Vagina (tissue), 2 donors: ENCODE data around the gene CLEC7A. TPM values are rescaled to one million over a fixed set of nuclear protein-coding genes. Genes with fewer than 3 reads are reported as not detected.

Experiments
- DNase-seq, 2 donors: peaks; one replicate each; pipeline ENCODE4 v3.0.0-alpha.2; 2017; ENCODE audit errors: extremely low spot score in 2 of 2
- H3K27ac ChIP-seq: fragments of 200-600 bp; sonication (generic); one replicate; pipeline ENCODE4 v1.5.1; 2019
- H3K27me3 ChIP-seq: fragments of 200-600 bp; sonication (generic); one replicate; pipeline ENCODE4 v1.5.1; 2019
- H3K36me3 ChIP-seq, 2 donors: fragments of 200-600 bp; sonication (generic); one replicate each; pipeline ENCODE4 v1.5.1; 2017 to 2019
- H3K4me1 ChIP-seq: fragments of 200-600 bp; sonication (generic); one replicate; pipeline ENCODE4 v1.5.1; 2019
- H3K4me3 ChIP-seq, 2 donors: fragments of 200-600 bp; sonication (generic); 1 replicate in 1 of 2; 2 replicates in 1 of 2; pipeline ENCODE4 v1.5.1; 2016 to 2019
- H3K9me3 ChIP-seq: fragments of 200-600 bp; sonication (generic); one replicate; pipeline ENCODE4 v1.5.1; 2019
- CTCF ChIP-seq, 3 experiments: fragments of 450-650 bp in 2 of 3; fragments of 200-600 bp in 1 of 3; sonication (generic) in 1 of 3; IDR thresholded peaks; one replicate each; pipeline ENCODE4 v1.5.1; 2017 to 2019; ENCODE audit warnings: antibody characterized with exemption in 3 of 3, mild to moderate bottlenecking in 2 of 3, moderate library complexity in 2 of 3
- POLR2A ChIP-seq, 2 donors: fragments of 450-650 bp; IDR thresholded peaks; one replicate each; pipeline ENCODE4 v1.6.1; 2017; ENCODE audit warnings: antibody characterized with exemption in 2 of 2, mild to moderate bottlenecking in 2 of 2, moderate library complexity in 2 of 2
- POLR2AphosphoS5 ChIP-seq, 2 donors: sonication (generic); formaldehyde crosslinking; IDR thresholded peaks; one replicate each; pipeline ENCODE4 v1.9.0; 2017; ENCODE audit warnings: antibody characterized with exemption in 2 of 2, mild to moderate bottlenecking in 2 of 2, low read depth in 1 of 2; ENCODE audit not compliant: insufficient read depth in 1 of 2
- intact Hi-C: fragments of 100-400 bp; cut with DNase I; formaldehyde crosslinking; loops from one replicate; pipeline ENCODE4 v1.15.1; 2023
- total RNA-seq: library from RNA; depleted of rRNA; stranded (reverse); fragments of >200 nt; gene quantifications from one replicate; pipeline ENCODE4 v1.2.3, GENCODE V29; 2016

CLEC7A gene
- total RNA-seq, 1 donor from 2014 or later: 7.9 TPM

GRCh38 chr12:10088955-10089900 lies 40.8 kb downstream of the CLEC7A start:
- Histone ChIP-seq H3K27me3 (no peaks in the 10 kb centered on the region), H3K27ac (no peak overlapping the region), H3K4me3 (no peak overlapping the region), H3K36me3 (no peaks in the 10 kb centered on the region), H3K9me3 (no peaks in the 10 kb centered on the region), H3K4me1 (no peaks in the 10 kb centered on the region)
- TF ChIP-seq POLR2AphosphoS5 (IDR thresholded peaks at IDR 0.05; ENCODE audit: insufficient read depth in 1 of 2, low read depth in 1 of 2): no peak
- no peak for TF ChIP-seq POLR2A (IDR thresholded peaks at IDR 0.05)
- no peak for TF ChIP-seq CTCF (IDR thresholded peaks at IDR 0.05)
- DNase-seq: no peak
- intact Hi-C loops: no loop called here

DNA sequence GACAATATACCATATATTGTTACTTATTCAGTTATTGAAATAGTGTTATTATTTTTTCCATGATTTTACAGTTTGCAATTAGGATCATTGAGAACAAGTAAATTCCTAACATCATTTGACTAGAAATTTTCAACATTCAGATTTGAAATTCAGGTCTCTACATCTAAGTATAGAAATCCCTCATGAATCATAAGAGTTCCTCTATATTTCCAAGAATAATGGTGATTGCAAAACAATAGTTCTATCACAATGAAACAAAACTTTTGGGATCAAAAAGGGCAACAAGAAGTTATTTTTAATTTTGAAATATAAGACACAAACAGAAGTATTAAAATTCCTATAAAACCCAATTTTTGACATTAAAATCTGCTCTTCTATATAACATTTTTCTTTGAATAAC lies 42.0 kb downstream of the CLEC7A start:
- H3K36me3 ChIP-seq: no peaks in the 10 kb centered on the region
- intact Hi-C loops: no loop called here
- H3K9me3 ChIP-seq: no peaks in the 10 kb centered on the region
- no peak overlapping the region for H3K27ac ChIP-seq
- DNase-seq: no peak
- H3K4me3 ChIP-seq: no peak overlapping the region
- no peaks in the 10 kb centered on the region for H3K27me3 ChIP-seq
- TF ChIP-seq CTCF (IDR thresholded peaks at IDR 0.05) (no peak), POLR2A (IDR thresholded peaks at IDR 0.05) (no peak), POLR2AphosphoS5 (IDR thresholded peaks at IDR 0.05; ENCODE audit: insufficient read depth in 1 of 2, low read depth in 1 of 2) (no peak)
- H3K4me1 ChIP-seq: no peaks in the 10 kb centered on the region

DNA sequence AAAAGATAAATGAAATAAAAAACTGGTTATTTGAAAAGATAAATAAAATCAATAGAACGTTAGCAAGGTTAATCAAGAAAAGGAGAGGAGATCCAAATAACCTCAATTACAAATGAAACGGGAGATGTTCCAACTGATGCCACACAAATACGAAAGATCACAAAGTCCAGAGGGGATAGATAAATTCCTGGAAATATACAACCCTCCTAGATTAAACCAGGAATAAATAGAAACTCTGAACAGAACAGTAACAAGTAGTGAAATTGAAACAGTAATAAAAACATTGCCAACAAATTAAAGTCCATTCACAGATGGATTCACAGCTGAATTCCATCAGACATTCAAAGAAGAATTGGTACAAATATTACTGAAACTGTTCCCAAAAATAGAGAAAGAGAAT lies 43.6 kb downstream of the CLEC7A start:
- H3K27me3 ChIP-seq: no peaks in the 10 kb centered on the region
- no peaks in the 10 kb centered on the region for H3K36me3 ChIP-seq
- no peaks in the 10 kb centered on the region for H3K4me1 ChIP-seq
- no peak overlapping the region for H3K27ac ChIP-seq
- no peak overlapping the region for H3K4me3 ChIP-seq
- TF ChIP-seq CTCF (IDR thresholded peaks at IDR 0.05) (no peak), POLR2AphosphoS5 (IDR thresholded peaks at IDR 0.05; ENCODE audit: insufficient read depth in 1 of 2, low read depth in 1 of 2) (no peak), POLR2A (IDR thresholded peaks at IDR 0.05) (no peak)
- no peaks in the 10 kb centered on the region for H3K9me3 ChIP-seq
- DNase-seq: no peak
- intact Hi-C loops: no loop called here

GRCh38 chr12:10084733-10085132 lies 45.3 kb downstream of the CLEC7A start:
- no peak for DNase-seq
- H3K9me3 ChIP-seq: no peaks in the 10 kb centered on the region
- no peaks in the 10 kb centered on the region for H3K4me1 ChIP-seq
- no peaks in the 10 kb centered on the region for H3K27me3 ChIP-seq
- no peak for TF ChIP-seq POLR2AphosphoS5 (IDR thresholded peaks at IDR 0.05; ENCODE audit: insufficient read depth in 1 of 2, low read depth in 1 of 2)
- no peak for TF ChIP-seq CTCF (IDR thresholded peaks at IDR 0.05)
- no peak for TF ChIP-seq POLR2A (IDR thresholded peaks at IDR 0.05)
- H3K36me3 ChIP-seq: no peaks in the 10 kb centered on the region
- no peak overlapping the region for H3K4me3 ChIP-seq
- intact Hi-C loops: loop anchor here (5.0 kb wide), 1 partner anchor 182 kb away; no protein-coding TSS in a partner anchor
- no peak overlapping the region for H3K27ac ChIP-seq
